HTERT RPE-1 (cell line): Measurements from ENCODE around the gene GABBR2.

Experiments
- in situ Hi-C: fragments of 300-500 bp; cut with MboI; formaldehyde crosslinking; loops from 4 replicates; pipeline ENCODE4 v1.14.3; 2020; ENCODE audit warnings: low sequenced_read_pairs

The GABBR2 gene

GRCh38 chr9:98551511-98552286 lies 157.0 kb downstream of the GABBR2 start:
- in situ Hi-C loops = no loop called here

GRCh38 chr9:98550206-98550820 lies 158.4 kb downstream of the GABBR2 start:
- in situ Hi-C loops = no loop called here

- in situ Hi-C loops = no loop called here
Observed at GRCh38 chr9:98549401-98549800, 159.3 kb downstream of the GABBR2 start.

GRCh38 chr9:98547606-98548005 lies 161.1 kb downstream of the GABBR2 start:
- in situ Hi-C loops = no loop called here

- in situ Hi-C loops = no loop called here
Observed at GRCh38 chr9:98545021-98545420, 163.7 kb downstream of the GABBR2 start.

- in situ Hi-C loops = no loop called here
Observed at GRCh38 chr9:98541684-98542230, 167.0 kb downstream of the GABBR2 start.

GRCh38 chr9:98540476-98540875 lies 168.3 kb downstream of the GABBR2 start:
- in situ Hi-C loops = no loop called here

GRCh38 chr9:98539954-98540353 lies 168.8 kb downstream of the GABBR2 start:
- in situ Hi-C loops = no loop called here

- in situ Hi-C loops = no loop called here
Observed at GRCh38 chr9:98538626-98539031, 170.1 kb downstream of the GABBR2 start.

- in situ Hi-C loops = no loop called here
Observed at GRCh38 chr9:98538203-98538602, 170.5 kb downstream of the GABBR2 start.

GRCh38 chr9:98536542-98537173 lies 172.1 kb downstream of the GABBR2 start:
- in situ Hi-C loops = no loop called here

- in situ Hi-C loops = no loop called here
Observed at GRCh38 chr9:98533866-98534265, 174.9 kb downstream of the GABBR2 start.

GRCh38 chr9:98533132-98533531 lies 175.6 kb downstream of the GABBR2 start:
- in situ Hi-C loops = no loop called here

GRCh38 chr9:98532574-98532973 lies 176.2 kb downstream of the GABBR2 start:
- in situ Hi-C loops = no loop called here

GRCh38 chr9:98532147-98532546 lies 176.6 kb downstream of the GABBR2 start:
- in situ Hi-C loops = no loop called here

- in situ Hi-C loops = no loop called here
Observed at GRCh38 chr9:98530806-98531386, 177.8 kb downstream of the GABBR2 start.

GRCh38 chr9:98530275-98530674 lies 178.5 kb downstream of the GABBR2 start:
- in situ Hi-C loops = no loop called here

- in situ Hi-C loops = no loop called here
Observed at GRCh38 chr9:98529841-98530240, 178.9 kb downstream of the GABBR2 start.

GRCh38 chr9:98523231-98523901 lies 185.4 kb downstream of the GABBR2 start:
- in situ Hi-C loops = no loop called here

- in situ Hi-C loops = no loop called here
Observed at GRCh38 chr9:98522487-98522886, 186.2 kb downstream of the GABBR2 start.

- in situ Hi-C loops = no loop called here
Observed at GRCh38 chr9:98521141-98521540, 187.6 kb downstream of the GABBR2 start.
